Bone marrow (tissue), 2 donors: ENCODE results near the gene MBD5.
"Not testable (repeated sequence)": the region's sequence is repeated elsewhere in the genome, so short reads cannot be mapped to it uniquely, and the experiment has no call there.

Experiments
- DNase-seq, 2 donors: peaks; one replicate each; lab custom pipeline; 2025; lab: John Stamatoyannopoulos, UW

Gene MBD5

DNA sequence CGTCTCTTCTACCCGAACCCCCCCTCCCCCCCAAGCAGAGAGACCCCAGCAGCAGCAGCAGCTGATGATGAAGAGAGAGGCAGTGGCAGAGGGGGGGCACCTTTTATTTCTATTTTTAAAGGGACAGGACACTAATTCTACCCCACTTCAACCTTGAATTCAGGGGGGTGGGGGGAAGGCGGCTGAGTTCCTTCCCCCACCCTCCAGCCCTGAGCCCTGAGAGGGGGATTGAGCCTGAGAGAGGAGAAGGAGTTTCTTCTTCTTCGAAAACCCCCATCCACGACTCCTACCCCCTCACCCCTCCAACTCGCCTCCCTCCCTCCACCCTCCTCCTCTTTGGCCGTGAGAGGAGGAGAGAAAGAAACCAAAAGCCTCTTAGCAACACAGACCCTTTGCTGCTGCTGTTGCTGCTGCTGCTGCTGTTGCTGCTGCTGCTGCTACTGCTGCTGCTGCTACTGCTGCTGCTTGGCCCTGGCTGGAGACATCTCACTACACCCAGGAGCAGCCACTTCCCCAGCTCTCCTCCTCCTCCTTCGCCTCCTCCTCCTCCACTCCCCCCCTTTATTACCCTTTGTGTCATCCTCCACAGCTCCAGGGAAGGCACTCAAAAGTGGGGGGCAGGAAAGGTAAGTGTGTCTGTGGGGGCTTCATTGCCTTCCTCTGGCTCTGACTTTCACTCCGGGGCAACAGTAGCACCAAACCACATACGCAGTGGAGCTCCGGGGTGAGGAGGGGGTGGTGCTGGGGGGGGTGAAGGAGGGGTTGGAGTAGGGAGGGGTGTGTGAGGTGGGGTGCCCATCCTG lies at the start of gene MBD5:
TSS of gene MBD5 (plus strand) at position 33 of the 803 bp plus-strand sequence.
- peak; percentile 46 to 58 for DNase-seq

DNA sequence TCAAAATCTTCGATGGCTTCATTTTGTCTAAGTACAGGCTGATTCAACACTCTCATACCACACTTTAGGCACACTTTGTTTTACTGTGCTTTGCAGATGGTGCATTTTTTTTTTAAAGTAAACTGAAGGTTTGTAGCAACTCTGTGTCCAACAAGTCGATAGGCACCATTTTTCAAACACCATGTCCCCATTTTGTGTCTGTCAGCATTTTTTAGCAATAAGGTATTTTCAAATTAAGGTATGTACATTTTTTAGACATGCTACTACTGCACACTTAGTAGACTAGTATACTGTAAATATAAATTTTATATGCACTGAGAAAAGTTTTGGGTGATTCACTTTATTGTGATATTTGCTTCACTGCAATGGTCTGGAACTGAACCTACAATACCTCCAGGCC lies 44.8 kb upstream of the MBD5 start:
- DNase-seq: no peak

- no peak for DNase-seq
Measured at GRCh38 chr2:147977679-147978078, 43.2 kb upstream of the MBD5 start.

- no peak for DNase-seq
Measured at GRCh38 chr2:147980940-147981528, 39.9 kb upstream of the MBD5 start.

DNA sequence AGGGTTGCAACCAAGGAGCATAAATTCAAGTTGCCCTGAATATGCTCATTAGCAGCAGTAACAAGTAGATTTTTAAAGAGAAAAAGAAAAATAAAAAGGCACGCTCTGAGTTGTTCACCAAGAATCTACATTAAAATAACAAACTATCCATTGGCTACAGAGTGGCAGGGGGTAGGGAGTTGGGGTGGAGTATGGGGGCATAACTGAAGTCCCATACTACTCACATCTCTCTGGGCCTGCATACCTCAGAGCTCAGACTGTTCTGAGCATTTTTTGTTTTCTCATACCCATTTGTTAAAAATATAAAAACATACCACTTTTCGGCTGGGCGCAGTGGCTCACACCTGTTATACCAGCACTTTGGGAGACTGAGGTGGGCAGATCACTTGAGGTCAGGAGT lies 31.8 kb upstream of the MBD5 start:
- DNase-seq: no peak

- DNase-seq: peak in 1 of 2 donors; percentile 40
Measured at GRCh38 chr2:147989809-147990403, 31.0 kb upstream of the MBD5 start.

GRCh38 chr2:147994965-147995364 lies 25.9 kb upstream of the MBD5 start:
- not testable (repeated sequence) for DNase-seq

DNA sequence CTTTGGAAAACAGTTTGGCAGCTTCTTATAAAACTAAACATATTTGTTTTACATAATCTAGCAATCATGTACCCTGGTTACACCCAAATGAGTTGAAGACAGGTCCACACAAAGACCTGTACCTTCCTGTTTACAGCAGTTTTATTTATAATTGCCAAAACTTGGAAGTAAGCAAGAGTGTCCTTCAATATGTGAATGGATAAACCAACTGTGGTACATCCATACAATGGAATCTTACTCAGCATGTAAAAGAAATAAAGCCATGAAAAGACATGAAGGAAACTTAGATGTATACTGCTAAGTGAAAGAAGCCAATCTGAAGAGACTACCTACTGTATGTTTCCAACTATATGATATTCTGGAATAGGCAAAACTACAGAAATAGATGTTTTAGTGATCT lies 24.1 kb upstream of the MBD5 start:
- no peak for DNase-seq

- no peak for DNase-seq
Measured at GRCh38 chr2:147998203-147998602, 22.7 kb upstream of the MBD5 start.

- DNase-seq: no peak
Measured at GRCh38 chr2:147999126-147999525, 21.8 kb upstream of the MBD5 start.

GRCh38 chr2:148000095-148000494 lies 20.8 kb upstream of the MBD5 start:
- DNase-seq: no peak

DNA sequence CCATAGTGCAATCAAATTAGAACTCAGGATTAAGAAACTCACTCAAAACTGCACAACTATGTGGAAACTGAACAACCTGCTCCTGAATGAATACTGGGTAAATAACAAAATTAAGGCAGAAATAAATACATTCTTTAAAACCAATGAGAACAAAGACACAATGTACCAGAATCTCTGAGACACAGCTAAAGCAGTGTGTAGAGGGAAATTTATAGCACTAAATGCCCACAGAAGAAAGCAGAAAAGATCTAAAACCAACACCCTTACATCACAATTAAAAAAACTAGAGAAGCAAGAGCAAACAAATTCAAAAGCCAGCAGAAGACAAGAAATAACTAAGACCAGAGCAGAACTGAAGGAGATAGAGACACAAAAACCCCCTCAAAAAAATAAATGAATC lies 18.5 kb upstream of the MBD5 start:
- not testable (repeated sequence) for DNase-seq

GRCh38 chr2:148006249-148007007 lies 14.5 kb upstream of the MBD5 start:
- DNase-seq: no peak

- no peak for DNase-seq
Measured at GRCh38 chr2:148007219-148007900, 13.5 kb upstream of the MBD5 start.

DNA sequence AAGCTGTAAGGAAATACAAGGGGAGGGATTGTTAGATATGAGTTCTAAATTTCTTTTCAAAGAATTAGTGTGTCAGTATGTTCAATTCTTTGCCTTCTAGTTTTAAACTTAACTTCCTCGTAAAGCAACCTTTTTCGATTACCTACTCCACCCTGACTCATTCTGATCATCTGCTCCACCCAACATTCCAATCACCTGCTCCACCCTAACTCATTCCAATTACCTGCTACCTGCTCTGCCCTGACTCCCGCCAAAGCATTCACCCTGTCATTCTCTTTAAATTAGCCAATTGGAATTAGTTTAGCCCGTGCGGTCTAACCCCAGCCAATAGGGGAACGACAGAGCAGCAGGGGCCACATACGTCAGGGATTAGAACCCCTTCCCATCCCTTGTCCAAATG lies 12.5 kb upstream of the MBD5 start:
- DNase-seq: not testable (repeated sequence)

DNA sequence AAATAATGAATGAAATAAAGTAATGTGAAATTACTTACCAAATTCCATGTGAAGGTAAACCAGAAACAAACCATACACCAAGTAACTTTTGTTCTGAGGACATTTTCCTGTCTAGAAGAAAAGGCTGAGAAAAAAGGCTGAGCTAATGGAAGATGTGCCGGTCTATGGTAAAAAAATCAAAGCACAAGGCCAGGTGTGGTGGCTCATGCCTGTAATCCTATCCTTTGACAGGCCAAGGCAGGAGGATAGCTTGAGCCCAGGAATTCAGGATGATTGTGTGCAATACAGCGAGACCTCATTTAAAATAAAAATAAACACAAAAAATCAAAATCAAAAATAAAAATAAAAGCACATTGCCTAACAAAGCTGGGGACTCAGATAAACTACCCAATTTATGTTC lies 7.0 kb upstream of the MBD5 start:
- no peak for DNase-seq

- DNase-seq: no peak
Measured at GRCh38 chr2:148014616-148015015, 6.3 kb upstream of the MBD5 start.

DNA sequence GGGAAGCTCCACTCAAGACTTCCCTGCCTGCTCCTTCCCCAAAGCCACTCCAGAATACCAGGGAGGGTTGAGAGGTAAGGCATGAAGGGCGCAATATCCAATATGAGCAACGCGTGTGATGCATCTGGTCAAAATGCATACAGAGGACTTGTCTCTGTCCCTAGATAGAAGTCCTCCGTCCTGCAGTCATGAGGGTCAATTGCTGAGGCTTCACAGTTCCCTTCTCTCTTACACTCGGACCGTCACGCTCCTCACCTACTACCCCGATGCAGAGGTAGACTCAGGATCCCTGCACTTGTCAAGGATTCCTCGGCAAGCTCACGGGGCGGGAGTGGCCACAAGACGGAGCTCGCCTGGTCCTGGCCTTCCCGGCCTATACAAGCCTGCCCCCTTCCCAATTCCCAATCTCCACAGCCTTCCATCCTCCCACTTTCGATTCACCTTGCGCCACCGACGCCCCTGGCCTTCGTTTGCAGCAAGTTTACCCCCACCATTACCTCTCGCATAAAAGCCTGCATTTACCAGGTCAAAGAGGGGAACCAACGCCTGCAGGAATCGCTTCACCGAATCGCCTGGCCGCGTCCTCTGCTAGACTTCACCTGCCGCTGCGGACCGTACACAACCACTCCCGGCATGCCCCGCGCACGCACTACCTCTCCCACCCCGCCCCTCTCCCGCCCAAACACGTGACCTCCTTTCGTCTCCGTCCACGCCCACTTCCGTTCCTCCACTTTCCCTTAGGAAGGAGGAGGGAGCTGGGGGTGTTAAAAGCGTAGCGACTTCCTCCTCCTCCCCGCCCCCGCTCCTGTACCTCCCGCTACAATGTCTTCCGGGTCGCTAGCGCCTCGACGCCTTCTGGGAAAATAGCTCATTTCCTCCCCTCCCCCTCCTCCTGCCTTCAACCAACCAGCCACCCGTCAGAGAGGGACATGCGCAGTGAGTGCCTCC lies 506 bp upstream of the MBD5 start, which contains the start of gene ORC4:
TSS of gene ORC4 (minus strand) at position 627 of the 948 bp plus-strand sequence. CDS start 44,779 bp downstream, outside the sequence.
- DNase-seq: peak; percentile 83 to 99

DNA sequence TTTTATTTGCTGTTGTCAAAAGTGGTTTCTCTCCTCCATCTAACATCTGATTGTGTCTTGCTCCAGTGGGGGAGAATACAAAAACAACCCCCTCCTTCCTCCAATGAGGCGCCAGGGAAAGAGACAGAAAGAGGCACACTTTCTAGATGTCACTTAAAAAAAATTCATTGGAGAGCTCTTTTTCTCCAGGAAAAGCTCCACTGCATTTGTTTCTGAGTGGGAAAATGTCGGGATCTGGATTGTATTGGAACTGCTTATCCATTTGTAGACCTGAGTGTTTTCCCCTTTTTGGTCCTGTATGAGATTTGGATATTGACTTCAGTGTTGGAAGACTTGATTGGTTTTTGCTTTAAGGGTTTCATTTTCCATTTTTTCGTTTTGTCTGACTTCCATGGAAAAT lies 995 bp downstream of the MBD5 start:
- DNase-seq: no peak

DNA sequence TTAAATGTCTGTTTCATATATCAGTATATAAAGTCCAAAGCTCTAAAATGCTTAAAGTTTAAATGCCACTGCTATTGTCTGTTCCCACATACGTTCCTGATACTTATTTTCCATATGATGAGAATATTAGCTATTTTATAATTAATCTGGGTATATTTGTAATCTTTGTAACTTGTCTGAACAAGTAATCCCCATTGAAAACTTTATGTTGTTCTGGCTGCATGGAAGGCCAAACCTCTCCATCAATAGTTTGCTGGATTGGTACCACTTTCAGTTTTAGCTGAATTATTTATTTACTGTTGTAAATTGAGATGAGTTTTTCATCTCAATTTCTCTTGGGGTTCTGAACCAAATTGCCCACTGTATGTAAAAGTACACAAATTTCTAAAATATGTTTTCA lies 1.5 kb downstream of the MBD5 start:
- DNase-seq: no peak

DNA sequence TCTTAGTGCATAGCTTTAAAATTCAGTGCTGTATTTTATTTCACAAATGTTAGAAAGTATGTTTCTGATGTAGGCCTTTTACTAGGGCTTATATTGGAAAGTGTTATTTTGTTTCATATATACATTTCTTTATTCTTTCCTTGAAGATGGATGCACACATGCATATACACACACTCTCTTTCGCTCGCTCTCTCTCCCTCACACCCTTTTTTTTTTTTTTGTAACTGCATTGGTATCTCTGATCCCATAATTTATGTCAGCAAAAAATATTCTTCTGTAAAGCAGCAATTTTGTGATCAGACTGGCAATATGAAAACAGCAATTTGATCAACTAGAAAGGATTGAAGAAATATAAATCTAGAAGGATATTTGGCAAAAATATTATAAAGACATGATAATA lies 2.0 kb downstream of the MBD5 start:
- no peak for DNase-seq
